ENCODE data around the gene STYX. TPM values are rescaled to one million over a fixed set of nuclear protein-coding genes. Genes with fewer than 3 reads are reported as not detected.

The STYX gene
- total RNA-seq, 2 experiments from 2014 or later: 15.3 to 16.2 TPM

GRCh38 chr14:52802597-52802996 is 72.6 kb downstream of the STYX start:
- H3K36me3 Mint-ChIP-seq (ENCODE audit: low read depth): no peaks in the 10 kb centered on the region
- no peak for TF ChIP-seq CTCF (IDR thresholded peaks at IDR 0.05)
- CTCF ChIA-PET: no interaction called here
- intact Hi-C loops (cut with DNase I, micrococcal nuclease): no loop called here
- Histone ChIP-seq H3K4me1 (ENCODE audit: insufficient read depth, low read length) (peaks cover 2% of the 10 kb centered on the region), H3K36me3 (ENCODE audit: insufficient read depth, low read length) (no peaks in the 10 kb centered on the region), H3K27me3 (ENCODE audit: control insufficient read depth in 1 of 2, insufficient read depth in 2 of 2, low read length in 2 of 2) (no peaks in the 10 kb centered on the region), H3K4me3 (ENCODE audit: low read length) (no peak overlapping the region), H3K9me3 (ENCODE audit: control insufficient read depth in 1 of 2, insufficient read depth in 1 of 2, low read length in 2 of 2) (peaks cover 0 to under 1% of the 10 kb centered on the region in 2 experiments), H3K27ac (ENCODE audit: low read depth in 1 of 2, low read length in 2 of 2) (no peak overlapping the region)
- peaks cover 4% of the 10 kb centered on the region for H3K9me3 Mint-ChIP-seq
- no peaks in the 10 kb centered on the region for H3K27me3 Mint-ChIP-seq
- POLR2A ChIA-PET: no interaction called here
- H3K4me3 Mint-ChIP-seq: no peak overlapping the region
- H3K4me1 Mint-ChIP-seq (ENCODE audit: low read depth): peaks cover 12% of the 10 kb centered on the region
- no peak overlapping the region for H3K27ac Mint-ChIP-seq
- ATAC-seq (ENCODE audit: poor library complexity) (no peak), DNase-seq (no peak)

- no peaks in the 10 kb centered on the region for H3K4me1 Mint-ChIP-seq (ENCODE audit: low read depth)
- CTCF ChIA-PET: interaction anchor here (1.2 kb wide), 1 partner anchor 92 kb away, joined by 3 read pairs; no protein-coding TSS in a partner anchor
- no peaks in the 10 kb centered on the region for H3K27me3 Mint-ChIP-seq
- Histone ChIP-seq H3K9me3 (ENCODE audit: control insufficient read depth in 1 of 2, insufficient read depth in 1 of 2, low read length in 2 of 2) (no peaks in the 10 kb centered on the region), H3K36me3 (ENCODE audit: insufficient read depth, low read length) (no peaks in the 10 kb centered on the region), H3K27me3 (ENCODE audit: control insufficient read depth in 1 of 2, insufficient read depth in 2 of 2, low read length in 2 of 2) (no peaks in the 10 kb centered on the region), H3K27ac (ENCODE audit: low read depth in 1 of 2, low read length in 2 of 2) (no peak overlapping the region), H3K4me1 (ENCODE audit: insufficient read depth, low read length) (no peaks in the 10 kb centered on the region), H3K4me3 (ENCODE audit: low read length) (no peak overlapping the region)
- H3K9me3 Mint-ChIP-seq: no peaks in the 10 kb centered on the region
- ATAC-seq (ENCODE audit: poor library complexity): no peak
- H3K4me3 Mint-ChIP-seq: no peak overlapping the region
- intact Hi-C loops (cut with DNase I, micrococcal nuclease): no loop called here
- no peak for TF ChIP-seq CTCF (IDR thresholded peaks at IDR 0.05)
- H3K27ac Mint-ChIP-seq: no peak overlapping the region
- H3K36me3 Mint-ChIP-seq (ENCODE audit: low read depth): no peaks in the 10 kb centered on the region
- no peak for DNase-seq
- POLR2A ChIA-PET: no interaction called here
Measured at GRCh38 chr14:52806115-52806514, 76.1 kb downstream of the STYX start.

DNA sequence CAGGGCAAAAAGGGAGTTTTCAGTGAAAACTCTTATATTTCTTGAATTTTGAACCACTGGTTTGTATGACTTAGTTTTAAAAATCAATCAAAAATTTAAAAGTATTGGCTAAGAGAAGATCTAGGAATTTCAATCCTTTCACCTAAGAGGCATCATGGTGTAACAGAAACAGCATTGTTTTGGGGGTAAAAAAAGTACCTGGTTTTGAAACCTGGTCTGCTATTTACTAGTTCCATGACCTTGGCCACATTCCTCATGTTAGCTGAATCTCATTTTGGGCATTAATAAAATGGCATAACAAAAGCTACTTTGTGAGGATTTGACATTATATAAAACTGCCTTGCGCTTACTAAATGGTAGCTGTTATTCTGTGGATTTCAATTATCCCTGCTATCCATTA is 78.1 kb downstream of the STYX start:
- H3K4me3 ChIP-seq (ENCODE audit: low read length): no peak overlapping the region
- H3K36me3 ChIP-seq (ENCODE audit: insufficient read depth, low read length): no peaks in the 10 kb centered on the region
- Mint-ChIP-seq H3K4me3 (no peak overlapping the region), H3K27me3 (no peaks in the 10 kb centered on the region), H3K4me1 (ENCODE audit: low read depth) (no peaks in the 10 kb centered on the region), H3K9me3 (no peaks in the 10 kb centered on the region), H3K36me3 (ENCODE audit: low read depth) (no peaks in the 10 kb centered on the region), H3K27ac (no peak overlapping the region)
- POLR2A ChIA-PET: no interaction called here
- no peaks in the 10 kb centered on the region for H3K4me1 ChIP-seq (ENCODE audit: insufficient read depth, low read length)
- no peaks in the 10 kb centered on the region for H3K27me3 ChIP-seq (ENCODE audit: control insufficient read depth in 1 of 2, insufficient read depth in 2 of 2, low read length in 2 of 2)
- intact Hi-C loops (cut with DNase I, micrococcal nuclease): no loop called here
- no peak for DNase-seq
- TF ChIP-seq CTCF (IDR thresholded peaks at IDR 0.05): no peak
- H3K27ac ChIP-seq (ENCODE audit: low read depth in 1 of 2, low read length in 2 of 2): no peak overlapping the region
- CTCF ChIA-PET: interaction anchor here (1.1 kb wide), 1 partner anchor 125 kb away, joined by 3 read pairs; no protein-coding TSS in a partner anchor
- no peaks in the 10 kb centered on the region for H3K9me3 ChIP-seq (ENCODE audit: control insufficient read depth in 1 of 2, insufficient read depth in 1 of 2, low read length in 2 of 2)
- no peak for ATAC-seq (ENCODE audit: poor library complexity)
